Thymus (tissue), 11 donors: ENCODE measurements around the gene NUDCD3. TPM values are rescaled to one million over a fixed set of nuclear protein-coding genes. Genes with fewer than 3 reads are reported as not detected.

Source experiments
- DNase-seq, 9 donors: peaks; one replicate each; pipeline ENCODE4 v3.0.0-alpha.2; 2013; ENCODE audit warnings: low spot score in 9 of 9, low read depth in 6 of 9, missing footprints in 1 of 9
- H3K27ac ChIP-seq, 2 donors: one replicate each; pipeline ENCODE4 v1.5.1; 2013; ENCODE audit warnings: control low read depth in 1 of 2, low read depth in 1 of 2, low read length in 1 of 2, mild to moderate bottlenecking in 1 of 2, moderate library complexity in 1 of 2
- H3K27me3 ChIP-seq, 2 donors: one replicate each; pipeline ENCODE4 v1.5.1; 2013; ENCODE audit warnings: low read length in 1 of 2; ENCODE audit not compliant: control insufficient read depth in 2 of 2, insufficient read depth in 1 of 2
- H3K36me3 ChIP-seq, 2 donors: one replicate each; pipeline ENCODE4 v1.5.1; 2013; ENCODE audit warnings: low read length in 1 of 2, mild to moderate bottlenecking in 1 of 2, moderate library complexity in 1 of 2; ENCODE audit not compliant: control insufficient read depth in 2 of 2, insufficient read depth in 2 of 2
- H3K4me1 ChIP-seq, 2 donors: one replicate each; pipeline ENCODE4 v1.5.1; 2013; ENCODE audit warnings: low read length in 2 of 2; ENCODE audit not compliant: control insufficient read depth in 2 of 2, insufficient read depth in 2 of 2
- H3K4me3 ChIP-seq, 2 donors: one replicate each; pipeline ENCODE4 v1.5.1; 2013; ENCODE audit warnings: low read length in 2 of 2, control low read depth in 1 of 2, mild to moderate bottlenecking in 1 of 2
- H3K9me3 ChIP-seq, 2 donors: one replicate each; pipeline ENCODE4 v1.5.1; 2013; ENCODE audit warnings: low read length in 1 of 2, mild to moderate bottlenecking in 1 of 2; ENCODE audit not compliant: control insufficient read depth in 2 of 2, insufficient read depth in 1 of 2
- WGBS: extraction: QIAGEN DNeasy Blood & Tissue Kit; methylation state at CpG from one replicate; pipeline ENCODE4 v1.1.7; 2013; 5-methylcytosine and 5-hydroxymethylcytosine counted together
- polyA plus RNA-seq: library from polyadenylated mRNA; stranded (reverse); fragments of 200-250 nt; gene quantifications from one replicate; pipeline ENCODE4 v1.2.3, GENCODE V29; 2013
- total RNA-seq: library from RNA; stranded (reverse); fragments of 120-200 nt; gene quantifications from one replicate; pipeline ENCODE4 v1.2.4, GENCODE V29; 2013
- donor health status: healthy.

The NUDCD3 gene
- total and polyA plus RNA-seq, 2 donors = 32.9 to 33.9 TPM

GRCh38 chr7:44466300-44467216 lies 23.9 kb downstream of the NUDCD3 start:
- H3K4me1 ChIP-seq = peaks cover 3 to 4% of the 10 kb centered on the region in 2 donors
- no peak for DNase-seq
- no peaks in the 10 kb centered on the region for H3K27me3 ChIP-seq
- 92% methylated on average over 4 of the region's 4 CpGs for WGBS
- peaks cover 31 to 41% of the 10 kb centered on the region in 2 donors for H3K36me3 ChIP-seq
- no peaks in the 10 kb centered on the region for H3K9me3 ChIP-seq
- H3K4me3 ChIP-seq = no peak overlapping the region
- no peak overlapping the region for H3K27ac ChIP-seq

- Histone ChIP-seq H3K27me3 (no peaks in the 10 kb centered on the region), H3K4me3 (no peak overlapping the region), H3K9me3 (no peaks in the 10 kb centered on the region), H3K4me1 (peaks cover 12 to 13% of the 10 kb centered on the region in 2 donors), H3K36me3 (peaks cover 28 to 33% of the 10 kb centered on the region in 2 donors), H3K27ac (no peak overlapping the region)
- 97% methylated on average over 5 of the region's 5 CpGs for WGBS
- no peak for DNase-seq
Observed at GRCh38 chr7:44465490-44465889, 25.0 kb downstream of the NUDCD3 start.

- peaks cover 13 to 14% of the 10 kb centered on the region in 2 donors for H3K4me1 ChIP-seq
- H3K9me3 ChIP-seq = no peaks in the 10 kb centered on the region
- peaks cover 23% of the 10 kb centered on the region in 2 donors for H3K36me3 ChIP-seq
- 100% methylated on average over 1 of the region's 1 CpG for WGBS
- DNase-seq = no peak
- no peaks in the 10 kb centered on the region for H3K27me3 ChIP-seq
- H3K27ac ChIP-seq = no peak overlapping the region
- H3K4me3 ChIP-seq = no peak overlapping the region
Observed at GRCh38 chr7:44463169-44463808, 27.2 kb downstream of the NUDCD3 start.

DNA sequence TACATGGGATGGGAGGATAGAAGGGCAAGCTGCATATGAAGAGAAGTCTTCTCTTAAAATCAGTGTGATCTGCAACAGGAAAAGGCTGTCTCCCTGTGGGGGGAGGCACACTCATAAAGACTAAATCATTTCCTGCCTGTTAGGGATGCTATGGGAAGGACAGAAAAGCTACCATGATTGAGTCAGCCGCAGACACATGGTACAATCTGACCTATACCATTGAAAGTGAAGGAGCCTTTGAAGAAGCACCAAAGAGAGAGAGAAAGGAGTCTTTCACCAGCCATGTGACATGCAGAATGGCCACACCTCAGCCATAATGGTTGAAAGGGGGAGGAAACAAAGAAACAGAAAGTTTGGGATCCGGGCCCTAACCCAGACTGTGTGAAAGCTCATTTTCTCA lies 29.1 kb downstream of the NUDCD3 start:
- no peaks in the 10 kb centered on the region for H3K9me3 ChIP-seq
- H3K27me3 ChIP-seq = no peaks in the 10 kb centered on the region
- H3K4me1 ChIP-seq = peaks cover 13 to 14% of the 10 kb centered on the region in 2 donors
- DNase-seq = peak in 3 of 9 donors; percentile 5 to 52 (median 21)
- H3K4me3 ChIP-seq = no peak overlapping the region
- H3K36me3 ChIP-seq = peaks cover 11 to 12% of the 10 kb centered on the region in 2 donors
- H3K27ac ChIP-seq = no peak overlapping the region
- WGBS = 94% methylated on average over 2 of the region's 2 CpGs

DNA sequence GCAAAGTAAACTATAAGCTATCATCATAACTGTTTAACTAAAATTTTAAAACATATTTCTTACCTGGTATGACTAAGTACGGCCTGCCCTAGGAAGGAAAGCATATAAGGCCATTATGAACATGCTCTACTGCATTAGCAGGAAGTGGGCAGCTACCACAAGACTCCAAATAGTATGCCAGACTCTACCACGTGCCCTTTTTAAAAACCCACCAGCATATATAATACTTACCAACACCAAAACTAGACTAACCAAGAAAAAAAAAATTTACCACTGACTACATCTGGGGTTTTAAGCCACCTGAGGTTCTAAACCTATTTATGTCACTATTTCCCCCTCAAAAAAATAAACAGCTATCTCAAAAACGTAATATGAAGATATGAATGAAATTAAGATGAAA lies 30.1 kb downstream of the NUDCD3 start:
- peak in 8 of 9 donors; percentile 27 to 84 (median 59) for DNase-seq
- Histone ChIP-seq H3K4me1 (peaks cover 13 to 16% of the 10 kb centered on the region in 2 donors), H3K36me3 (peaks cover 6 to 12% of the 10 kb centered on the region in 2 donors)

GRCh38 chr7:44455155-44455554 lies 35.3 kb downstream of the NUDCD3 start:
- Histone ChIP-seq H3K27ac (no peak overlapping the region), H3K27me3 (no peaks in the 10 kb centered on the region), H3K9me3 (no peaks in the 10 kb centered on the region), H3K4me3 (no peak overlapping the region), H3K4me1 (peaks cover 6 to 7% of the 10 kb centered on the region in 2 donors), H3K36me3 (peaks cover 14 to 15% of the 10 kb centered on the region in 2 donors)
- no peak for DNase-seq
- WGBS = 97% methylated on average over 3 of the region's 3 CpGs

More for the DNA sequence above, 30.1 kb downstream of the NUDCD3 start:
- WGBS = 5% methylated on average over 3 of the region's 3 CpGs
- Histone ChIP-seq H3K9me3 (no peaks in the 10 kb centered on the region), H3K27me3 (no peaks in the 10 kb centered on the region), H3K27ac (peak overlapping the region in 1 of 2 donors; percentile 4), H3K4me3 (no peak overlapping the region)

GRCh38 chr7:44454348-44454747 lies 36.1 kb downstream of the NUDCD3 start:
- H3K9me3 ChIP-seq = no peaks in the 10 kb centered on the region
- peak in 1 of 9 donors; percentile 53 for DNase-seq
- H3K4me3 ChIP-seq = no peak overlapping the region
- H3K27ac ChIP-seq = no peak overlapping the region
- H3K4me1 ChIP-seq = peaks cover 6 to 7% of the 10 kb centered on the region in 2 donors
- peaks cover 14 to 15% of the 10 kb centered on the region in 2 donors for H3K36me3 ChIP-seq
- no peaks in the 10 kb centered on the region for H3K27me3 ChIP-seq
- 51% methylated on average over 2 of the region's 2 CpGs for WGBS

DNA sequence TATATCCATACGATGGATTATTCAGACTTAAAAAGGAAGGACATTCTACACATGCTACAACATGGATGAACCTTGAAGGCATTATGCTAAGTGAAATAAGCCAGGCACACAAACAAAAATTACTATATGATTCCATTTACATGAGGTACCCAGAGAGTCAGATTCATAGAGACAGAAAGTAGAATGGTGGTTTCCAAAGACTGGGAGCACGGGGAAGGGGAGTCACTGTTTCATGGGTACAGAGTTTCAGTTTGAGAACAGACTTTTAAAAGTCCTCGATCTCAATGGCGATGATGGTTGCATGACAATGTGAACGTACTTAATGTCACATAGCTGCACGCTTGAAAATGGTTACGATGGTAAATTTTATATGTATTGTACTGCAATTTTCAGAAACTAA lies 39.3 kb downstream of the NUDCD3 start:
- Histone ChIP-seq H3K9me3 (no peaks in the 10 kb centered on the region), H3K27ac (no peak overlapping the region), H3K4me1 (peaks cover 6 to 7% of the 10 kb centered on the region in 2 donors), H3K4me3 (no peak overlapping the region), H3K27me3 (no peaks in the 10 kb centered on the region), H3K36me3 (peaks cover 23 to 31% of the 10 kb centered on the region in 2 donors)
- 98% methylated on average over 7 of the region's 7 CpGs for WGBS
- no peak for DNase-seq

- Histone ChIP-seq H3K4me1 (peaks cover 0 to 3% of the 10 kb centered on the region in 2 donors), H3K27ac (no peak overlapping the region), H3K27me3 (no peaks in the 10 kb centered on the region), H3K9me3 (peaks cover 0 to 1% of the 10 kb centered on the region in 2 donors), H3K36me3 (peaks cover 27 to 44% of the 10 kb centered on the region in 2 donors), H3K4me3 (no peak overlapping the region)
- no peak for DNase-seq
- WGBS = 81% methylated on average over 1 of the region's 1 CpG
Observed at GRCh38 chr7:44449584-44449928, 40.9 kb downstream of the NUDCD3 start.
